HG03066 (cell line): Measurements from ENCODE around the gene ALKBH3.
A peak's percentile ranks its signal among the peaks of the same experiment; 100 is the strongest.

Source experiments
- ATAC-seq: cut with Tn5 transposase; IDR thresholded peaks from one replicate; pipeline ENCODE4 v1.9.1; 2021; ENCODE audit warnings: low read depth; ENCODE audit not compliant: unreplicated experiment

The ALKBH3 gene

DNA sequence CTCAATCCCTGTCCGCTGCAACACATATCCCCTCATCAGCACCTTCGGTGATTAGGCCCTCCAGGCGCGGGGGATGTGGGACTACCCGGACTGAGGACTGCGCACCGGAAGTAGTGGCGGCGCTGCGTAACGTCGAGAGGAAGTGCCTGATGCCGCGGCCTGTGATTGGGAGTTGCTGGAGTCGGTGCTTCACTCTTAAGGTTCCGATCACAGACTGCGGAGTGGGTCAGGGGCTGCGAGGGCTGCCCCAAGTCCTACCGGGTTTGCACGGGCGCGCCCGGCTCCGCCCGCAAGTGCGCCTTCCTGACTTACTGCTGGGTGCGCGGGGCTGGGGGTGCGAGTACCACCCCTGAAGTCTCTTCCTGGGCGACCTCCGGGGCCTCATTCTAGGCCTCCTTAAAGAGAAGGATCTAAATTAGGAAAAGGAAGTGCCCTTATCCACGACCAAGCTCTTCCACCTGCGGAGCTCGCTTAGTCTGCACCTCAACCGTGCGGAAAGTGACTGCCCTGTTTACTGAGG is at the start of gene ALKBH3:
ALKBH3 (plus strand) TSS at position 192 of the 520 bp plus-strand sequence. CDS start 1,822 bp downstream, outside the sequence.
- ATAC-seq: peak; percentile 98

DNA sequence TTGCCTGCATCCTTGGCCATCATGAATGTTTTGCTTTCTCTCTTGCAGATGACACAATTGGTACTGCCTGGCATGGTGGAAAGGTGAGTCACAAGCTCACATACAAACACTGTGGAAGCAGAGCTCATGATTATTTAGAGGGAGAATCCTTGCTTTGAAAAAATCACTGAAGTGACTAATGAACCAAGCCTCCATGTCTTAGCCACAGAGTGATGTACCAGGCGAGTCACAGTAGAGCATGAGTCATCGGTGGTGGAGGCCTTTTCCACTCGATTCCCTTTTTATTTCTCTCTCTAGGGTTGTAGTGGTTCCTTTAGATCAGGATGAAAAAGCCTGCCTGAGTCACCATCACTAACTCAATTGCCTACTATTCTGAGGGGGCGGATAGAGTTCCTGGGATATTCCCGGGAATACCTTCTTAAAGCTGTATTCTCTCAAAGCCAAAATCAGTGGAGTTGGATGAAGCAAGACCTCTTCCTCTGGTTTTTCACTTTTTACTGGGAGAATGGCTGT is 49.6 kb upstream of the ALKBH3 start:
- no peak for ATAC-seq

DNA sequence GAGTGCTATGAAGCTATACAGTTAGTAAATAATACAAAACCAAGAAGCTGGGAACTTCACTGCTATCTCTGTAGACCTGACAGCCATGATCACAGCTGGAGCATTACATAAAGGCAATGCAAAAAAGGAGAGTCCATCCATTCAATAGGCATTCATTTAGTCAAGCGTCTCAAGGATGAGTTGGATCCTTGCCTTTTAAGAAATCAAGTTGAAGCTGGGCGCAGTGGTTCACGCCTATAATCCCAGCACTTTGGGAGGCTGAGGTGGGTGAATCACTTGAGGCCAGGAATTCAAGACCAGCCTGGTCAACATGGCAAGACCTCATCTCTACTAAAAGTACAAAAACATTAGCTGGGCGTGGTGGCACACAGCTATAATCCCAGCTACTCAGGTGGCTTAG is 48.1 kb upstream of the ALKBH3 start:
- no peak for ATAC-seq

DNA sequence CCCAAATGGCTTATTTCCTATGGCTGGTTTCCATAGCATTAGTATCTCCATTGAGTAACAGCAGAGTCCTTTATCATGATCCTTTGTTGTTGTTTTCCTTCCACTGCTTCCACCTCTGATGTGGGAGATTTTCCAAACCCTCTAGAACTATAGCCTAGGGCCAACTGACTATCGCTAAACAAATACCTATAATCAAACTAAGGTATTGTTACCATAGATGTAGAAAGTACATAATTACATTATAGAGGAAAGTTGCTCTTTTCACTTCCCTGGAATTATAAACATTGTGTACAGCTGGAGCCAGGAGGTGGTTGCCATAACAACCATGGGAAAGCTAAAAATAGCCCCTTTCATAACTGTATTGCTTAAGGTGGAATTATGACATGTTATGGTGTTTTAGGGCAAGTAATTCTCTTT is 47.0 kb upstream of the ALKBH3 start:
- ATAC-seq: no peak

DNA sequence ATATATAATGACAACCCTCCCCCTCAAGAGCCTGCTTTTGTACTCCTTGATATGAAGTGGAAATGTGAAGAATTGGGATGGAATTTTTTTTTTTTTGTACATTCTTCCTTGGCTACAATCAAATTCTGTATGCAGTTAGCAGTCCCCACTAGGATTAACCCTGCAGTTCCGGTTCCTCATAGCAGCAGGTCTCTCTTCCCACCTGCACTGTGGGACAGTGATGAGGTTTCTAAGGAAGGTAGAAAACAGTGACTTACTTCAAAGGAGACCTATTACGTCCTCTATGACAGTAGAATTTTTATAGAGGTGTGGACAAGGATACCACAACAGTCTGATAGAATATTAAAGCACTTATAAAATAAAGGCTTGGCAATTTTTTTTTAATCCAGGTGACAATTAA is 46.3 kb upstream of the ALKBH3 start:
- no peak for ATAC-seq

DNA sequence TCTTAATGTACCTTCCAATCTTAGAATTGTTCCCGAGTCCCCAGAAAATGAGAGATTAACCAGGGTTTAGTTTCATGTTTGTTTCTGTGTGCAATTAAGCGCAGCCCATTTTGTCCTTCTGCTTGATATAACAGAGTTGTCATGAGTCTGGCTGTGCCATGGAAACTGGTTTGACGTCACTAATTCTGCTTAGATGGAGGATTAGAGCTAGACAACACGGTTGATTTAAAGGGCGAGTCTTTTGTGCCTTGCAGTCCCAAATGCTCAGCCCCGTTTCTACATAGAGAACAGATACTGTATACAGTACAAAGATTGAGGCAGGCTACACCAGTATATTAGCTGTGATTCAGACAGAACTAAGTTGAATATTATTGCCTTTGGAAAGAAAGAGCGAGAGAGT is 45.5 kb upstream of the ALKBH3 start:
- ATAC-seq: no peak

DNA sequence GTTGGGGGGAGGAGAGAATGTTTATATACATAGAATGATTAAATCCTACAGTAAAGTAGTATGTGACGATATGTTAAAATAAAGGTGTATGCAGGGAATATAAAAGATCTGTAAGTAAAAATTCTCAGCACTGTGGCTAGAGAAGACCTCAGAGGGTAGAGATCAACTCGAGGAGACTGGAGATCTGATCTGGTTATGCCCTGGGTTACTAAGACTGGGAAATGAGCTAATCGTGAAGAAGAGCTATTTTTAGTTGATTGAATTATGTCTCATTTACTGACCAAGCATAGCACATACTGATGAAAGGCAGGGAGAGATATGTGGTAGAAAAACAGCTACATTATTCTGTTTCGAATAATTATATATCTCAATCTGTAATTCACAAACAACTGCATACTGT is 42.8 kb upstream of the ALKBH3 start:
- no peak for ATAC-seq

DNA sequence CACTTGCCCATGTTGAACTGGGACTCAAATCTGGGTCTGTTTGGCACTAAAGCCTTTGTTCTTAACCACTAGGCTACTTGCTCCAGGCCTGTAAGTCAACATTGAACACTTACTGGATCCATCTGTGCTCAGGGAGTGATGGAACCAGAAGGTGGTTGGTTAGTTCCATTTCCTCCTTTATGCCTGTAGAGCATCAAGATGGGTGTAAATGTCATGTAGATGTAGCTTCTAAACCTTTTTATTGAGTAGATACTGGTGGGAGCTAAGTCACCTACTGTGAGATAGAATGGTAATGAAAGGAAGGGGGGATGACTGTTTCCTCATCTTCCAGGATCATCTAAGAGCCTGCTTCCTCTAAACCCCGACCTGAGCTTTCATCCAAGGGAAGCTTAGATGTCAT is 38.6 kb upstream of the ALKBH3 start:
- ATAC-seq: no peak

DNA sequence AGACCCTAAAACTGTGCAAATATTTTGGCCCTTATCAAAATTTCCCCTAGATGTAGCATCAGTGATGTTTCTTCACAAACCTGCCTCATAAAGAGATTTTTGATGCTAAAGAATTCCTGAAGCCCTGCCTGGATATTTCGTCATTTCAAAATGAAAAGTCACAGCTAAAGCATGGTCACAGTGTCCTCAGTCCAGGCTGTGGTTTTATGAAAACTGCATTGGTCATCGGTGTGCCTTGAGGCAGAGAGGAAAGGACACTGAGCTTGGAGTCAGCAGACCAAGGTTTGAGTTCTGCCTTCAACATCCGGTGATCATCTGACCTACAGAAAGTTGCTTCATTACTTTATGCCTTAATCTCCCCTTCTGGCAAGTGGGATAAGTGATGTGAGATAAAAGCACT is 34.8 kb upstream of the ALKBH3 start:
- no peak for ATAC-seq

DNA sequence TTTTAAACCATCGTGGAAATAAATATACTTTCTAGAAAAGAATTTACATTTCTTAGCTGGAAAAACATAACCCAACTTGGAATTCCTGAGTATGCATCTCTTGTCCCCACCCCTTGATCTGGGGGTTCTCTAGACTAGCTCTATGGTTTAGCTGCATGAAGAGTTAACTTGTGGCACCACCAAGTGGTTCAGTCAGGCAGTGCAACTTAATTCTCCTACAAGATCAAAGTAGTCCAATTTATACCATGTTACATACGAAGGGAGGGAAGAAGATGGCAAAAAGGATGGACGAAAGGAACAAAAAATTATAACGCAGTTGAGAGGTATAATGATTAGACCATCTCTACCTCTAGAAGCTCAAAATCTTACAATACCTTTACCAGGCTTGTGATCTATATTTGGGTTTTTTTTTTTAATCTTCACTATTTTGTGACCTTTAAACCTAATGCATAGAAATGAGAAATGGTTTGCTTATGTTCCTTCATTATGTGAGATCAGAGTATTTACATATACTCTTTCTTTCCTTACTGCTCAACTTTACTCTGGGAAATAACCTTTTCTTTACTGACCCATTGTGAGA is 28.5 kb upstream of the ALKBH3 start:
- ATAC-seq: peak; percentile 72

DNA sequence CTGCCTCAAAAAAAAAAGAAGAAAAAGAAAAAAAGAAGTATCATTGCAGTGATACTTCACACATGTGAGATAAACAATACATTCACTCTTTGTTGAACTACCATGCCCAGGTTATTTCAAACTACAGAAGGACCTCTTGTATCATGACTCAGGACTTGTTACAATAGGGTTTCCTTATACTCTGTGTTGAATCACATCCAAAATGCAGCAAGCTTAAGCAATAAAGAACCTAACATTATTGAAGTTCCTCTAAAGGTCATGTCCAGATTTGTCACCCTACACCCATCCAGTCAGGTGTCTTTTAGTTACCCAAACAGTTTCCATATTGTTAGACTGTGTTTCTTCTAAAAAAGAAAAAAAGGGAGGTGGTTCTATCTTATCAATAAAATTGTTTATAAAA is 26.9 kb upstream of the ALKBH3 start:
- no peak for ATAC-seq

DNA sequence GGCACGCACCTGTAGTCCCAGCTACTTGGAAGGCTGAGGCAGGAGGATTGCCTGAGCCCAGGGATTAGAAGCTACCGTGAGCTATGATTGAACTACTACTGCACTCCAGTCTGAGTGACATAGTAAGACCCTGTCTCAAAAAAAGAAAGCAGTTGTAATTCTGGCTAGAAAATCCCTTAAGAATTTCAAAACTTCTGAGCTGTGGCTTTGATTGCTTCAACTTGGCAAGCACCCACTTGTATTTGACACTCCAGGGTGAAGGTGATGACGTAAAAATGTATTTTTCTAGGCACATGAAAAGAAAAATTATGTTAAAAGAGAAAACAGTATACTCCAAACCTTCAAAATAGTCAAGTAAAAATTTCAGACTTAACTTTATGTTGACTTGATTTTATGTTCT is 23.6 kb upstream of the ALKBH3 start:
- ATAC-seq: no peak

DNA sequence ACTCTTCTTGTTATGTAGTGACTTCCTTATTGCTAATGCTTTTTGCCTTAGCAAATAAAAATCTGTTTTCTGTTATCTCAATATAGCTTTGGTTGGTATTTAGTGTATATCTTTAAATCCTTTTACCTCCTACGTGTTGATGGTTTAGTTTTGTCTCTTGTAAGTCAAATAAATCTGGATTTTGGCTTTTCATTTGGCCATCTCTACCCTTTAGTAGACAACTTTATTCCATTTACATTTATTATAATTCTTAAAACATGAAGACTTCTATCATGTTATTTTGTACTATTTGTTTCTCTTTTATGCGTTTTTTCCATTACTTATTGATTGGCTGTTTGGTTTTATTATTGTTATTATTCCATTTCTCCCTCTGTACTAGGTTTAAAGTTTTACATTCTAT is 19.5 kb upstream of the ALKBH3 start:
- ATAC-seq: no peak

DNA sequence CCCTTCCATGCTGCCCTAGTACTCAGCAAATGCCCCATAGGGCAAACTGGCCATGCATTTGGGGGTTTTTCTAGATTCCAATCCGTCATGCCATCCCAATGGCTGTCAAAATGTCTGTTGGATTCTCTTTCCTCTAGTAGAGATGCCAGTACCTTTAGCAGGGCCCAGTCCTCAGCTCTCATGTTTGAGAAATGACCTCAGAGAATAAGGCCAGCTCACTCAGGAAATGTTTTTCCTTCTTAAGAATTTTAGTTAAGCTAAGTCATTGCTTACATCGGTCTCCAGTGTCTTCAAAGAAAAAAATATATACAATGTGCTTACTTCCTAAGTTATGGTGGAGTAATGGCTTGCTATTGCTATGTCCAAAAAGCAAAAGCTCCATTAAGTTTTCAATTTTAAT is 14.1 kb upstream of the ALKBH3 start:
- no peak for ATAC-seq

DNA sequence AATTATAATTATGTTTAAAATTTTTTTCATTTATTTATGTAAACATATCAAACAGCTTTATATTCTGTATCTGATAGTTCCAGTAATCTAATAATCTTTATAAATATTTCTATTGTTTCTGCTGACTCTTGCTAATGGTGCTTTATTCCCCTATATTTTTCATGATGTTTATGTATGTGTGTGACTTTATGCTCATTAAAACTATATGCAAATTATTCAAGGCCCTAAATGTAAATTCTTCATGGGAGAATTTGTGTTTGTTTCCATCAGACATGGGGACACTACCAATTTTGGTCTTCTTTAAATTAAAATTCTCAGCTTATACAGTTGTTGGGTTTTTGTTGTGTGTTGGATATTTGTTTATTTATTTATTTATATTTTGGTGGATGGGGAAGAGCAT is 13.7 kb upstream of the ALKBH3 start:
- ATAC-seq: no peak

DNA sequence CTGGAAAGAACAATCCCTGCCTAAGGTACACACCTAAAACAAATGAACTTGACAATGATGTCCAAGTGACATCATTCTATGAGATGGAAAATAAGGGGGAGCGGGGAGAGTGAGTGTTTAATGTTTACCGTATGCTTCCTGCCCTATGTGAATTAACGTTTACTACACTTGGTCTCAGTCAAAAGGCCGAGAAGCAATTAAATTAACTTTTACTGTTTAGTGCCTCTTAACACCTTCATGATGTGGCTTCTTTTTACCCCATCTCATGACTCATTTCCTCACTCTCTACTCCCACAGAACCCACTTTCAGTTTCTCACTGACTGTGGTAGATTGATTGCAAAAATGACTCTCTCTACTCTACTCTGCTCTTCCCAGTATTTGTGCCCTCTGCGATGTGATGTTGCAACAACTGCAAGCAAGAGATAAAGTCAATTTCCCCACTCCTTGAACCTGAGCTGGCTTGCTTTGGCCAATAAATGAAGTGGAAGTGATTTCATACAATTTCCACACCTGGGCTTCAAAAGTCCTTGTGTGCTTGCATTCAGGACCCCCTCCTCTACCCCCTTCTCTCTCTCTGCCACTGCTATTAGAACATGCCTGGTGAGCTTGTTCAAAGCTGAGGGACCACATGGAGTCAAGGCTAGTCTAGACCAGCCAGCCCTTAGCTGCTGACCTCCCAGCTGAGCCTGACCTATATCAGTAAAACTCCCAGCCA is 11.6 kb upstream of the ALKBH3 start:
- peak; percentile 100 for ATAC-seq

DNA sequence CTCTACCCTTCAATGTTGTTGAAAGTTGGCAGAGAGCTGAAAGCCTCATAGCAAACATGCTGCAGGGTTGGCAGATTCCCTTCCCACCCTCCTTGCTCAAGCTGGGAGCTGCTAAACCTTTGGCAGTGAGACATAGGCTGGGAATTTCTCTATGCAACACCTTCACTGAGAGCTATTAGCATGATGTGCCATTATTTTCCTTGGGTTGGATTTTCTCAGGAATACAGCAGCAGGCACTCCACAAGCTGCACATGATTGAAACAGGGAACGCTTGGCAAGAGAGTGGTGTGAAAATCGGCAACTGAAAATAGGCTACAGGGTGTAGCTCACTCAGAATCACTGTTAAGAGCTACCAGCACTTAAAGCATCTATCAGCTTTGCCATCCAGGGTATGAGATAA is 9.6 kb upstream of the ALKBH3 start:
- ATAC-seq: no peak

DNA sequence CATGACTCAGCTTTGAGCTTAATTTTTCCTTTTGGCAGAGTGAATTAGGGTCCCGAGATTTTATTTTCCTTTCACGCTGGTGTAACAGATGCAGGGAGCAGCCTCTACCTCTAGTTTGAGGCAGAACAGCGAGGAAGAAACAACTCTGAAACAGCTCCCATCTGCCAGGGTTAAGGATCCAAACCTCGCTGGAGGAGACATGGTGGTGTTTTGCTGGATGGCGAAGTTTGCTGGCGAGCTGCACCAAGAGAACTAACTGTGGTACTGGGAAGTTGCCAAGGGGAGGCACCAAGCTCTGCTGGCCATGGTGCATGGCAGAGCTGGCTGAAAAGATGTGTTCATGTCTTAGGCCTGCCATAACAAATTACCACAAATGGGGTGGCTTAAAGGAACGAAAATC is 7.6 kb upstream of the ALKBH3 start:
- no peak for ATAC-seq

DNA sequence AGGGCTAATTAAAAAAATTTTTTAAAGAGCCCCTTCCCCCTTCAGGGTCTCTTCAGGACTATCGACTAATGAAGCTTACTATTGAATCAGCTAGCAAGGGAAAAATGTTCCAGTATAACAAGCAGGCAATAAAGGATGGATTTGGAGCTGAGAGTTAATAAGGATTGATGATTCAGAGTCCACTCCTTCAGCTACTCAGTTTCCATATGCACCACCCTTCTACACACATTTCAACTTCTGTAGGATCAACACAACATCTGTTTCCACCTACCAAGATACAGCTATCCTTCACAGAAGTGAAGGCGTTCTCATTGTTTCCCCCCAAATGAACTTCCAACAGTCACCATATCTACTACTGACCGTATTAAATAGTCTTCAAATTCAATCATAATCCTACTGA is 6.6 kb upstream of the ALKBH3 start:
- ATAC-seq: no peak

DNA sequence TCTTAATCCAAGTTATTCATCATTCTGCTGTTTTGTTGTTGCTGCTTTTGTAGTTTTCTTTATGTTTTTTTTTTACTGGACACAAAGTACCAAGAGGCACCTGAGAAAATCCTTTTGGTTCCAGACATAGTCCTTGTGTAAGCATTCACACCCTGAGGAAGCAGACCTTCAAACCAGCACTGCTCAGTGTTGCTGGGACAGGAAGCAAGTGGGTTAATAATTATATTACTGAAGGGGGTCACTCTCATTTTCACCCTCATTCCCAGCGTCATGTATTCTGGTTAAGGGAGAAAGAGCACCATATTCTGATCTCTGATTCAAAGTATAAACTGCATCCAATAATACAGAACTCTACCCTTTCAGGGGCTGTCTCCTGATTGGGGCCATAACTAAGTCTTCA is 5.9 kb upstream of the ALKBH3 start:
- no peak for ATAC-seq

DNA sequence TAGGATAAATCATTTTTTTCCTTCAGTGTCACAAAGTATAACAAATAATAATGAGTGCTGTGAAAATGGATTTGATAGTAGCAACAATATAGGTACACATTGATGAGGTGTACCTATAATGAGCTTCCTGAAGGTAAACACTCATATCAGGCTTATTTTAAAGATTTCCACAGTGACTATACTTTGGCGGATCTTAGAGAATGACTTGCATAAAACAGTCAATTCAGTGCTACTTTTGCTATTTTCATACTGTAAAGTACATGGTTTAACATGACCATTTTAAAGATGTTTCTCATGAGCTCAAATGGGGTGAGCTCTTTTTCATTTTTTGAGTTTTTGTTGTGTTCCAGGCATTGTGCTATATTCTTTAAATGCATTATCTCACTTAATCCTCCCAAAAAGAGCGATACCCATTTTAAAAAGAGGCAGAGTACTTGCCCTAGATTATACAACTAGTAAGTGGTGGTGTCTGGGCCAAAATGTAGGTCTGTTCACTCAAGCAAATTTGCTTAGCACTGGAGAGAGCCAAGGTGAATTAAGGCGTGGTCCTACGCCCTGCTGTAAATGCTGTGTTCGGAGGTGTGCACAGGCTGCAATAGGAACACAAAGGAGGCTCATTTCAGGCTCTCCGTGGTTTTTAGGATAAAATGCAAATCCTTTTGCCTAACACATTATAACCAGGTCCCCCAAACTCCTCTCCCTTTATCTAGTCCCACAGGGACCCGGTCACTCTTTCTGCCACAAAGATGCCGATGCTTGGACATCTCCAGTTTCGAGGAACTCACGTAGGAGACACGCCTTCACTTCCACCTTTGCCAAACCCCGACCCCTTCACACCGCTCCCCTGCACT is 617 bp upstream of the ALKBH3 start:
- no peak for ATAC-seq
